K562 (cell line): Measurements from ENCODE around the gene HOXB1. TPM values are rescaled to one million over a fixed set of nuclear protein-coding genes. Genes with fewer than 3 reads are reported as not detected.

Experiments used
- ATF1 ChIP-seq, 2 experiments: fragments of 450-650 bp in 1 of 2; IDR thresholded peaks; 2 replicates each; pipeline ENCODE4 v1.6.1; 2016; ENCODE audit warnings: missing compliant biosample characterization in 1 of 2, missing genetic modification characterization in 1 of 2
- GTF2F1 ChIP-seq: IDR thresholded peaks from 2 replicates; pipeline ENCODE4 v1.6.1; 2011; ENCODE audit warnings: low read depth, low read length, improper control_type of control experiment
- HDAC3 ChIP-seq: fragments of 450-650 bp; IDR thresholded peaks from 2 replicates; pipeline ENCODE4 v1.6.1; 2018; ENCODE audit warnings: borderline replicate concordance, mild to moderate bottlenecking, moderate library complexity; ENCODE audit not compliant: partially characterized antibody
- HIVEP1 ChIP-seq: fragments of 250-450 bp; sonication (Bioruptor Pico); IDR thresholded peaks from 2 replicates; pipeline ENCODE4 v1.4.0; 2020; ENCODE audit warnings: mild to moderate bottlenecking
- MXI1 ChIP-seq: IDR thresholded peaks from 2 replicates; pipeline ENCODE4 v1.6.1; 2011; ENCODE audit warnings: low read depth, mild to moderate bottlenecking, improper control_type of control experiment, low read length
- NCOA1 ChIP-seq: fragments of 450-650 bp; IDR thresholded peaks from 2 replicates; pipeline ENCODE4 v1.6.1; 2016; ENCODE audit warnings: low read depth
- NFIC ChIP-seq: fragments of 450-650 bp; IDR thresholded peaks from 2 replicates; pipeline ENCODE4 v1.6.1; 2017; ENCODE audit warnings: mild to moderate bottlenecking, inconsistent platforms
- POLR3G ChIP-seq: IDR thresholded peaks from 2 replicates; pipeline ENCODE4 v1.6.1; 2011; ENCODE audit not compliant: insufficient read length, insufficient replicate concordance; ENCODE audit errors: extremely low read depth
- RBBP5 ChIP-seq: fragments of 200-600 bp; sonication (generic); IDR thresholded peaks from 2 replicates; pipeline ENCODE4 v1.6.1; 2012; ENCODE audit warnings: borderline replicate concordance, mild to moderate bottlenecking, low read length, control low read depth, inconsistent platforms; ENCODE audit not compliant: insufficient read depth, poor library complexity, severe bottlenecking
- SPI1 ChIP-seq: IDR thresholded peaks from 2 replicates; pipeline ENCODE4 v1.6.1; 2011; ENCODE audit warnings: low read depth, low read length, control low read depth, borderline replicate concordance
- TCF7L2 ChIP-seq: fragments of 150-350 bp; IDR thresholded peaks from 2 replicates; pipeline ENCODE4 v1.6.1; 2016; ENCODE audit warnings: low read depth, mild to moderate bottlenecking, low read length, moderate library complexity
- U2AF2 ChIP-seq: fragments of 200-400 bp; formaldehyde crosslinking; optimal IDR thresholded peaks from 2 replicates; pipeline ENCODE3; 2017; ENCODE audit warnings: low read depth, mild to moderate bottlenecking, low read length
- ZBTB12 ChIP-seq: fragments of 250-450 bp; sonication (Bioruptor Pico); IDR thresholded peaks from 2 replicates; pipeline ENCODE4 v1.4.0; 2020
- ZBTB40 ChIP-seq, 2 experiments: fragments of 450-650 bp in 1 of 2; sonication (generic) in 1 of 2; formaldehyde crosslinking in 1 of 2; IDR thresholded peaks; 2 replicates each; pipeline versions ENCODE4 v1.7.1 to v1.9.0; 2016 to 2022; ENCODE audit warnings: inconsistent platforms in 1 of 2, mild to moderate bottlenecking in 1 of 2, missing genetic modification reagents in 1 of 2
- ZNF444 ChIP-seq: fragments of 250-450 bp; sonication (Bioruptor Pico); IDR thresholded peaks from 2 replicates; pipeline ENCODE4 v1.4.0; 2020; ENCODE audit warnings: mild to moderate bottlenecking, moderate library complexity
- ZNF740 ChIP-seq, 3 experiments: fragments of 200-800 bp in 1 of 3; sonication (Bioruptor generic) in 1 of 3; sonication (generic) in 1 of 3; formaldehyde crosslinking in 1 of 3; IDR thresholded peaks; 2 replicates each; pipeline versions ENCODE4 v1.6.1 to v1.8.0; 2016 to 2022; ENCODE audit warnings: mild to moderate bottlenecking in 2 of 3, missing compliant biosample characterization in 2 of 3, missing genetic modification characterization in 2 of 3, missing genetic modification reagents in 1 of 3
- polyA plus RNA-seq, 8 experiments: library from polyadenylated mRNA; depleted of rRNA in 4 of 8; stranded (reverse) in 5 of 8; unstranded in 3 of 8; fragments of >200 nt; fragmentation: Nextera tagmentation in 2 of 8; fragmentation: Illumina TruSeq in 1 of 8; extraction: Ambion mirVana in 2 of 8; extraction: Trizol in 1 of 8; gene quantifications; 2 replicates each; pipeline versions ENCODE4 v1.2.1 to v1.2.3, GENCODE V29; 2011 to 2014; ENCODE audit warnings: inconsistent platforms in 1 of 8, missing spikeins in 1 of 8
- total RNA-seq, 7 experiments: library from RNA; depleted of rRNA in 6 of 7; stranded (reverse); fragments of >200 nt in 6 of 7; fragmentation: Illumina TruSeq in 2 of 7; extraction: Trizol in 2 of 7; gene quantifications; 2 replicates each; pipeline versions ENCODE4 v1.2.1 to v1.2.3, GENCODE V29; 2011 to 2021; ENCODE audit warnings: low replicate concordance in 1 of 7

Gene HOXB1
- total and polyA plus RNA-seq, 9 of the 15 experiments (the other 6 are each of a cell fraction or from before 2014, with no cell fraction given), result 0.04 TPM; not detected in 8

GRCh38 chr17:48488548-48489106, 42.2 kb downstream of the HOXB1 start (continued):
- no peak for TF ChIP-seq TCF7L2
- 0 out of 2 replicates have a peak, but pooled peaks have one; percentile 7 for TF ChIP-seq HIVEP1 (CRISPR knock-in tag)
- peak; percentile 31; the same call in 1 of the 2 replicates for TF ChIP-seq ZBTB40 (IDR thresholded peaks at IDR 0.05)
- TF ChIP-seq ZBTB40 (CRISPR knock-in tag; IDR thresholded peaks at IDR 0.05), result no peak
- peak; percentile 73 for TF ChIP-seq NFIC
- peak; percentile 18 for TF ChIP-seq HDAC3
- TF ChIP-seq SPI1, result 0 out of 2 replicates have a peak, but pooled peaks have one; percentile 24
- TF ChIP-seq POLR3G, result no peak
- TF ChIP-seq NCOA1, result peak; percentile 51; the same call in 1 of the 2 replicates
- TF ChIP-seq MXI1, result no peak
- 0 out of 2 replicates have a peak, but pooled peaks have one; percentile 8 for TF ChIP-seq ZBTB12 (CRISPR knock-in tag)
- no peak for TF ChIP-seq U2AF2
- no peak for TF ChIP-seq ATF1 (CRISPR knock-in tag; IDR thresholded peaks at IDR 0.05)
- peak; percentile 25; the same call in 1 of the 2 replicates for TF ChIP-seq ATF1 (tag; IDR thresholded peaks at IDR 0.05)
- peak; percentile 9 for TF ChIP-seq RBBP5
- TF ChIP-seq GTF2F1, result no peak
- TF ChIP-seq ZNF444 (CRISPR knock-in tag), result no peak
- TF ChIP-seq ZNF740 (CRISPR knock-in tag; IDR thresholded peaks at IDR 0.05), result no peak
- TF ChIP-seq ZNF740 (tag; IDR thresholded peaks at IDR 0.05), result no peak
